ENCODE results near the gene WDR93.

DNA sequence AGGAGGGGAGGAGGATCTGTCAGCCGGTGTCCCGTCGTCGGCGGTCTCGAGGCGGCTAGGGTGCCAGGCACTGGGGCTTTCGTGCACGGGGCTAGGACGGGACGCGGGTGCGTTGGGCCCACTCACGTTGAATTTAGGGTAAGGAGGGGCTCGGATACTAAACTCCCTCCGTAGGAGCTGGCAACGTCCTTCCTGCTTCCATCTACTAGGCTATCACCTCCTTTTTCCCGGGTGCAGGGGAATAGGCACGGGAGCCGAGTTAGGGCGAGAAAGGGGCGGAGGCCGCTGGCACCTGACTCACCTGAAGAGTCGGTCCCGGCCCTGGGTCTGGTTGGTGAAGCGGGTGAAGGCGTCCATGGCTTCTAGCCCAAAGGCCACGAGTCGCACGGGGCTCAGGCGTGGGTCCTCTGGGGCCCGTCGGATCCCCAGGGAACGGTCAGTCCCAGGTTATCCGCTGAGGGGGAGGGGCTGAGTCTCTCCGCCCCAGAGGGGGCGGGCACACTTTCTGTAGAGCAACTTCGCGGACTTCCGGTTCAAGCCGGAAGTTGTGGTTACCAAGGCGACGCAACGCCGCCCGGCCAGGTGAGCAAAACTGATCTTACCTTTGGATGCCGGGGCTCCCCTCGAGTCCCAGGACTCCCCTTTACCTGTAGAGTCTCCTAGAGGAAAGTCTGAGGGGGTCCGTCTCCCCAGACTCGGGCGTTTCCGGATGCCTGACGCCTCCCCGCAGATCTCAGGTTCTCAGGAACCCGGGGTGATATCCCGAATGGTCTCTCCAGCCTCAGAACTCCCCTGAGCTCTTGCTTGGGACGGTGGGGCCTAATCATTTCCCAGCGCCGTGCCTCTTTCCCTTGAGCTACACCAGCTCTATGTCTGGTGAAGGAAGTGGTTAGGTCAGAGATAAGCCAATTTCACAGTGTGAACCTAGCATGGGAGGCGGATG, at the start of gene WDR93, which contains the start of gene PEX11A:
- TF ChIP-seq POLR2AphosphoS5 (IDR thresholded peaks at IDR 0.05; ENCODE audit: low read depth, low read length) (no peak), TAF1 (IDR thresholded peaks at IDR 0.05; ENCODE audit: borderline replicate concordance, low read depth, low read length) (no peak)
